ENCODE measurements around the gene TRAM2. TPM values are rescaled to one million over a fixed set of nuclear protein-coding genes. Genes with fewer than 3 reads are reported as not detected.
A peak's percentile ranks its signal among the peaks of the same experiment; 100 is the strongest.

Gene TRAM2
- total and polyA plus RNA-seq, 2 of the 8 experiments (the other 6 are each of a cell fraction or from before 2014, with no cell fraction given): 9.0 to 21.4 TPM

- Histone ChIP-seq H4K20me1 (replicated peaks in 1 of 2; ENCODE audit: control insufficient read depth in 1 of 2, insufficient read depth in 2 of 2, low read length in 2 of 2) (no peaks in the 10 kb centered on the region), H4K5ac (ENCODE audit: insufficient read length, low read depth, low read length) (no peak overlapping the region), H2BK120ac (replicated peaks; ENCODE audit: low read depth, low read length) (no peak overlapping the region), H3K4ac (replicated peaks; ENCODE audit: insufficient read length, low read depth, low read length) (no peak overlapping the region), H3K27ac (ENCODE audit: low read depth, low read length) (no peak overlapping the region), H3K18ac (ENCODE audit: extremely low read depth, low read length) (no peak overlapping the region), H4K8ac (ENCODE audit: extremely low read depth, insufficient read depth, low read length) (peak overlapping the region; percentile 42), H2AK5ac (ENCODE audit: low read depth, low read length) (no peak overlapping the region), H2BK20ac (ENCODE audit: low read length) (no peak overlapping the region), H3K4me1 (replicated peaks in 1 of 4; ENCODE audit: control insufficient read depth in 3 of 4, insufficient read depth in 4 of 4, low read length in 3 of 4) (peaks cover 2 to 11% (median 7%) of the 10 kb centered on the region in 4 experiments; a peak in 5 of 7 replicates), H3K23ac (ENCODE audit: insufficient read length) (no peak overlapping the region), H3K9me3 (ENCODE audit: insufficient read depth in 2 of 2, low read depth in 1 of 2, low read length in 1 of 2) (no peaks in the 10 kb centered on the region), H3K9ac (replicated peaks in 1 of 4; ENCODE audit: extremely low read depth in 1 of 4, low read depth in 3 of 4, low read length in 3 of 4) (no peak overlapping the region), H2AFZ (ENCODE audit: low read length) (no peak overlapping the region), H3K4me2 (ENCODE audit: insufficient read depth in 1 of 2, low read depth in 2 of 2, low read length in 2 of 2) (no peak overlapping the region), H3K36me3 (ENCODE audit: control insufficient read depth in 2 of 4, insufficient read depth in 4 of 4, low read length in 3 of 4) (peaks cover 0 to 4% (median 2%) of the 10 kb centered on the region in 4 experiments; a peak in 1 of 8 replicates), H3K4me3 (ENCODE audit: extremely low read depth in 1 of 4, insufficient read depth in 2 of 4, low read depth in 3 of 4, low read length in 4 of 4) (no peak overlapping the region), H3K79me2 (ENCODE audit: control insufficient read depth in 1 of 2, insufficient read depth in 2 of 2, low read length in 2 of 2) (peaks cover 0 to 9% of the 10 kb centered on the region in 2 experiments; a peak in 3 of 4 replicates), H3K14ac (ENCODE audit: insufficient read length) (no peak overlapping the region), H2BK12ac (ENCODE audit: low read depth, low read length) (no peak overlapping the region), H3K79me1 (ENCODE audit: low read depth, low read length) (0 out of 2 replicates have a peak, but pooled peaks cover 2% of the 10 kb centered on the region), H2BK5ac (ENCODE audit: low read depth, low read length) (no peak overlapping the region), H4K91ac (replicated peaks; ENCODE audit: insufficient read length, low read length) (no peak overlapping the region), H2BK15ac (ENCODE audit: low read length) (no peak overlapping the region), H3K27me3 (replicated peaks in 1 of 4; ENCODE audit: control insufficient read depth in 3 of 4, extremely low read depth in 1 of 4, insufficient read depth in 3 of 4, low read length in 3 of 4) (no peaks in the 10 kb centered on the region), H3K56ac (replicated peaks; ENCODE audit: insufficient read length, low read depth, low read length) (no peak overlapping the region), H3K23me2 (ENCODE audit: low read depth, low read length) (no peaks in the 10 kb centered on the region)
- POLR2A ChIA-PET (ENCODE audit: partially characterized antibody): interaction anchor here (1.8 kb wide), 2 partner anchors 11 to 39 kb away, joined by 4 read pairs; partner anchors contain the start of gene TRAM2
- FAIRE-seq: no peak
- 89% methylated on average over 5 of the region's 5 CpGs; no CpG with 5 or more reads in 1 of the 2 experiments for WGBS, 2 experiments (ENCODE audit: extremely low coverage in 1 of 2, insufficient coverage in 1 of 2, insufficient read length in 1 of 2, insufficient replicate concordance in 2 of 2, low coverage in 1 of 2, low lambda C conversion rate in 2 of 2, missing lambda C conversion rate in 1 of 2)
- CTCF ChIA-PET (ENCODE audit: partially characterized antibody): interaction anchor here (1.0 to 7.7 kb wide), 3 partner anchors 13 to 122 kb away, joined by 4 to 49 read pairs (median 4); no protein-coding TSS in a partner anchor
- TF ChIP-seq PHF8 (conservative IDR thresholded peaks at IDR 0.05; ENCODE audit: low read depth, low read length) (no peak), TBP (IDR thresholded peaks at IDR 0.05; ENCODE audit: low read depth, low read length) (no peak), MAFK (IDR thresholded peaks at IDR 0.05; ENCODE audit: low read depth, low read length) (no peak), MAX (IDR thresholded peaks at IDR 0.05) (no peak), CHD2 (IDR thresholded peaks at IDR 0.05; ENCODE audit: low read length) (no peak), BRCA1 (IDR thresholded peaks at IDR 0.05; ENCODE audit: low read depth, low read length) (no peak), TAF7 (optimal IDR thresholded peaks at IDR 0.05; ENCODE audit: borderline replicate concordance, low read depth, low read length) (no peak), NRF1 (IDR thresholded peaks at IDR 0.05; ENCODE audit: low read depth, low read length) (no peak), YY1 (IDR thresholded peaks at IDR 0.05; ENCODE audit: low read depth, low read length) (no peak), SP1 (IDR thresholded peaks at IDR 0.05; ENCODE audit: low read depth, low read length) (no peak), RBBP5 (IDR thresholded peaks at IDR 0.05; ENCODE audit: borderline replicate concordance, low read depth, low read length) (no peak), BCL11A (IDR thresholded peaks at IDR 0.05; ENCODE audit: low read depth in 2 of 2, low read length in 2 of 2) (no peak)
- no peak for DNase-seq (ENCODE audit: low read depth in 1 of 2, low spot score in 2 of 2)
Observed at GRCh38 chr6:52538252-52538900, 38.5 kb downstream of the TRAM2 start.
